T-cell (primary cell): Measurements from ENCODE around the gene BCAM. TPM values are rescaled to one million over a fixed set of nuclear protein-coding genes. Genes with fewer than 3 reads are reported as not detected.

Source experiments
- ATAC-seq, 4 experiments: fragments of 200-7000 bp in 3 of 4; fragments of 150-1000 bp in 1 of 4; cut with Tn5 transposase; replicated peaks in 1 of 4; 1 replicate in 3 of 4; 2 replicates in 1 of 4; pipeline ENCODE4 v1.10.0; 2021; ENCODE audit warnings: moderate library complexity in 3 of 4, mild to moderate bottlenecking in 2 of 4, moderate number of reproducible peaks in 1 of 4
- CTCF ChIA-PET, 2 donors: fragments of 300-600 bp; sonication (Branson Sonifier 250); formaldehyde crosslinking; loops; one replicate each; lab custom pipeline; 2022; ENCODE audit warnings: antibody characterized with exemption in 2 of 2; lab: Charles Lee
- POLR2A ChIA-PET, 2 donors: fragments of 300-600 bp; sonication (Branson Sonifier 250); formaldehyde crosslinking; loops; one replicate each; lab custom pipeline; 2022; ENCODE audit warnings: antibody characterized with exemption in 2 of 2; lab: Charles Lee
- DNase-seq, 35 experiments: peaks; one replicate each; pipeline versions ENCODE4 v3.0.0 to v3.0.0-alpha.2; 2013 to 2023
- H3K27ac ChIP-seq: one replicate; pipeline ENCODE4 v1.5.1; 2013; ENCODE audit warnings: low read length
- H3K27me3 ChIP-seq, 2 experiments: replicated peaks in 1 of 2; 1 replicate in 1 of 2; 2 replicates in 1 of 2; pipeline versions ENCODE4 v1.6.1 to v1.7.0; 2013; ENCODE audit warnings: low read length in 1 of 2, mixed read lengths in 1 of 2; ENCODE audit not compliant: control insufficient read depth in 2 of 2, insufficient read depth in 2 of 2; ENCODE audit errors: extremely low read depth in 1 of 2
- H3K36me3 ChIP-seq, 2 donors: 1 replicate in 1 of 2; 2 replicates in 1 of 2; pipeline versions ENCODE4 v1.6.1 to v1.7.0; 2013; ENCODE audit warnings: low read length in 1 of 2; ENCODE audit not compliant: control insufficient read depth in 2 of 2, insufficient read depth in 1 of 2; ENCODE audit errors: extremely low read depth in 1 of 2
- H3K4me1 ChIP-seq, 2 experiments: 1 replicate in 1 of 2; 2 replicates in 1 of 2; pipeline versions ENCODE4 v1.6.1 to v1.7.0; 2013; ENCODE audit warnings: low read length in 2 of 2, mixed read lengths in 1 of 2; ENCODE audit not compliant: insufficient read depth in 2 of 2, control insufficient read depth in 1 of 2; ENCODE audit errors: extremely low read depth in 1 of 2
- H3K4me3 ChIP-seq, 2 donors: 1 replicate in 1 of 2; 2 replicates in 1 of 2; pipeline versions ENCODE4 v1.5.1 to v1.7.0; 2013; ENCODE audit warnings: mild to moderate bottlenecking in 2 of 2, low read length in 1 of 2, moderate library complexity in 1 of 2; ENCODE audit not compliant: control insufficient read depth in 1 of 2; ENCODE audit errors: extremely low read depth in 1 of 2
- H3K9me3 ChIP-seq: 2 replicates; pipeline ENCODE4 v1.7.0; 2013
- H3K27ac Mint-ChIP-seq, 2 donors: one replicate each; pipeline ENCODE4 v1.8.0; 2020 to 2021; ENCODE audit warnings: mild to moderate bottlenecking in 2 of 2, mixed read lengths in 2 of 2
- H3K27me3 Mint-ChIP-seq, 2 donors: one replicate each; pipeline ENCODE4 v1.8.0; 2021 to 2022; ENCODE audit warnings: mixed read lengths in 2 of 2
- H3K36me3 Mint-ChIP-seq: one replicate; pipeline ENCODE4 v1.8.0; 2021; ENCODE audit warnings: mixed read lengths
- H3K4me1 Mint-ChIP-seq, 3 donors: one replicate each; pipeline ENCODE4 v1.8.0; 2020 to 2022; ENCODE audit warnings: mixed read lengths in 3 of 3, mild to moderate bottlenecking in 1 of 3
- H3K4me3 Mint-ChIP-seq, 3 donors: one replicate each; pipeline ENCODE4 v1.8.0; 2020 to 2022; ENCODE audit warnings: mild to moderate bottlenecking in 3 of 3, mixed read lengths in 3 of 3, moderate library complexity in 3 of 3
- H3K9me3 Mint-ChIP-seq, 3 donors: one replicate each; pipeline ENCODE4 v1.8.0; 2020 to 2022; ENCODE audit warnings: mixed read lengths in 3 of 3
- WGBS: methylation state at CpG from one replicate; pipeline ENCODE4 v1.1.5; 2013; ENCODE audit warnings: missing lambda C conversion rate; ENCODE audit not compliant: insufficient coverage; 5-methylcytosine and 5-hydroxymethylcytosine counted together
- total RNA-seq, 35 experiments: library from RNA in 6 of 35; stranded (reverse) in 6 of 35; fragments of 120-200 nt in 1 of 35; gene quantifications; one replicate each; pipeline versions ENCODE4 v1.2.1 to v1.2.4 and lab custom pipeline; 2013 to 2026

The BCAM gene
- total RNA-seq, 5 donors from 2014 or later (not counting 1 experiment from before 2014, with no cell fraction given): 0.39 to 1.0 (median 0.87) TPM; not detected in 1

DNA sequence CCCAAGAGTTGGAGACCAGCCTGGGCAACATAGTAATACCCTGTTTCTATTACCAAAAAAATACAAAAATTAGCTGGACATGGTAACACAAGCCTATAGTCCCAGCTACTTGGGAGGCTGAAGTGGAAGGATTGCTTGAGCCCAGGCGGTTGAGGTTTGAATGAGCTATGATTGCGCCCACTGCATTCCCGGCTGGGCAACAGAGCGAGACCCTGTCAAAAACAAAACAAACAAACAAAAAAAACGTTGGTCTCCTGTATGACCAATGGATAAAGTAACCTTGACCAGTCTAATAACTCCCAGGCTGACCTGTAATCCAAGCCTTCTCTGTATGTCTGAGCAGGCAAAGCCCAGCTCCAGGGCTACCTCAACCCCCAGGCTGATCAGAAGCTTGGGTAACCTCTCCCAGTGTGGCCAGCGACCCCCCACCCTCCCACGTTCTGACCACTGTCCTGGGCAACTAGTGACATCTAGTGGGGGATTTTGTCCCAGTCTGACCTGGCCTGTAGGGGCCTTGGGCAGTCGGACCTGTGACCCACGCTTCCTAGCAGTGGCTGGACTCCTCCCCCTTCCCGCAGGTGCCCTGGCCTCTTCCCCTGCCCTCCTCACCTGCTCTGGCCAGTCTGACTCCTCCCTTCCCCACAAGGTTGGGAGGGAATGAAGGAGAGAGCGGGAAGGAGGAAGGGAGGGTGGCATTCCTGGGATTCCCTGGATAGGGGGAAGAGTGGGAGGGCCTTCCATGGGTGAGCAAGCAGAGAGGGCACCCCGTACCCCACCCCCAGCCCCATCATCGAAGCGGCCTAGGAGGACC is 1.0 kb upstream of the BCAM start:
- ChIA-PET CTCF (no interaction called here), POLR2A (no interaction called here)
- Histone ChIP-seq H3K9me3 (no peaks in the 10 kb centered on the region), H3K4me3 (no peak overlapping the region), H3K4me1 (peaks cover 0 to 12% of the 10 kb centered on the region in 2 experiments), H3K27ac (no peak overlapping the region), H3K36me3 (no peaks in the 10 kb centered on the region), H3K27me3 (peaks cover 0 to 48% of the 10 kb centered on the region in 2 experiments)
- no peak overlapping the region for H3K27ac Mint-ChIP-seq
- 37% methylated on average over 2 of the region's 14 CpGs for WGBS
- ATAC-seq: peak in 1 of 4 experiments; percentile 12
- peaks cover 0 to 12% (median 8%) of the 10 kb centered on the region in 3 donors for H3K4me1 Mint-ChIP-seq
- no peaks in the 10 kb centered on the region for H3K9me3 Mint-ChIP-seq
- peaks cover 15 to 27% of the 10 kb centered on the region in 2 donors for H3K27me3 Mint-ChIP-seq
- no peak for DNase-seq
- peak overlapping the region in 1 of 3 donors; percentile 56 for H3K4me3 Mint-ChIP-seq
- H3K36me3 Mint-ChIP-seq: no peaks in the 10 kb centered on the region

GRCh38 chr19:44809577-44810233 is 802 bp downstream of the BCAM start:
- Mint-ChIP-seq H3K27me3 (peaks cover 20 to 31% of the 10 kb centered on the region in 2 donors), H3K4me3 (peak overlapping the region in 1 of 3 donors; percentile 19), H3K4me1 (peaks cover 0 to 12% (median 8%) of the 10 kb centered on the region in 3 donors), H3K27ac (no peak overlapping the region), H3K36me3 (no peaks in the 10 kb centered on the region), H3K9me3 (no peaks in the 10 kb centered on the region)
- peaks cover 0 to 12% of the 10 kb centered on the region in 2 experiments for H3K4me1 ChIP-seq
- no peak overlapping the region for H3K27ac ChIP-seq
- H3K9me3 ChIP-seq: no peaks in the 10 kb centered on the region
- H3K4me3 ChIP-seq: no peak overlapping the region
- peaks cover 0 to 59% of the 10 kb centered on the region in 2 experiments for H3K27me3 ChIP-seq
- DNase-seq (no peak), ATAC-seq (no peak)
- 71% methylated on average over 1 of the region's 7 CpGs for WGBS
- no peaks in the 10 kb centered on the region for H3K36me3 ChIP-seq
- ChIA-PET POLR2A (no interaction called here), CTCF (interaction anchor here in 1 of 2 donors (0.6 kb wide), 1 partner anchor 528 kb away, joined by 6 read pairs; no protein-coding TSS in a partner anchor)

DNA sequence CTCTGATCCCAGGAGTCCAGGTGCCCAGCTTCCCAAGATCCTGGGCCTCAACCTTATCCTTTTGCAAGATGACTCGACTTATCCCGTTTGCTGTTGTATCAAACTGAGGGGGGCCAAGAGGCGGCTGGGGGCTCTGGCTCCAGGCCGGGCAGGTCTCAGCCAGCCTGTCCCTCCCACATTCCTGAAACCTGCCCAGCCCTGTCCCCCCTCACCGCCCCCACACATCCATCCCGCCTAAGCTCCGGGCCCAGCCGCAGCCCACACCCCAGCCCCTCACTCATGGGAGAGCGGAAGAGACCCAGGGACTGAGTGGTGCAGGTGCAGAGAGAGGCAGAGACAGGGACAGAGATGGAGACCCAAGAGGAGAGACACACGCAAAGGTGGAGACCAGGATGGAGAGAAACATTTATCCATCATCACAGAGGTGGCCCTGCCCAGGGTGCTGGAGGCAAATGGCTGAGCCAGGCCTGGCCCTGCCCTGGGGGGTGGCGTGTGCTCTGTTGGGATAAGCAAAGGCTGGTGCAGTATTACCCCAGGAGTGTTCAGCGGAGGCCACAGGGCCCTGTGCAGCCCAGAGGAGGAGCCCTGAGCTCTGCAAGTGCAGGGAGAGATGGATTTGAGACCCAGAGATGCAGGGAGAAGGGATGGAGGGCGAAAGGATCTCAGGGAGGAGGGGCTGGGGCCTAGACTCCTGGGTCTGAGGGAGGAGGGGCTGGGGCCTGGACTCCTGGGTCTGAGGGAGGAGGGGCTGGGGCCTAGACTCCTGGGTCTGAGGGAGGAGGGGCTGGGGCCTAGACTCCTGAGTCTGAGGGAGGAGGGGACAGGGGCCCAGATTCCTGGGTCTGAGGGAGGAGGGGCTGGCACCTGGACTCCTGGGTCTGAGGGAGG is 1.6 kb downstream of the BCAM start:
- Histone ChIP-seq H3K4me3 (no peak overlapping the region), H3K4me1 (peaks cover 0 to 12% of the 10 kb centered on the region in 2 experiments), H3K27ac (no peak overlapping the region), H3K9me3 (no peaks in the 10 kb centered on the region), H3K27me3 (peaks cover 0 to 59% of the 10 kb centered on the region in 2 experiments), H3K36me3 (no peaks in the 10 kb centered on the region)
- 70% methylated on average over 4 of the region's 13 CpGs for WGBS
- Mint-ChIP-seq H3K36me3 (no peaks in the 10 kb centered on the region), H3K9me3 (no peaks in the 10 kb centered on the region), H3K27ac (no peak overlapping the region), H3K4me1 (peaks cover 0 to 12% (median 8%) of the 10 kb centered on the region in 3 donors), H3K4me3 (no peak overlapping the region), H3K27me3 (peaks cover 20 to 31% of the 10 kb centered on the region in 2 donors)
- no peak for ATAC-seq
- DNase-seq: no peak
- ChIA-PET CTCF (no interaction called here), POLR2A (no interaction called here)

DNA sequence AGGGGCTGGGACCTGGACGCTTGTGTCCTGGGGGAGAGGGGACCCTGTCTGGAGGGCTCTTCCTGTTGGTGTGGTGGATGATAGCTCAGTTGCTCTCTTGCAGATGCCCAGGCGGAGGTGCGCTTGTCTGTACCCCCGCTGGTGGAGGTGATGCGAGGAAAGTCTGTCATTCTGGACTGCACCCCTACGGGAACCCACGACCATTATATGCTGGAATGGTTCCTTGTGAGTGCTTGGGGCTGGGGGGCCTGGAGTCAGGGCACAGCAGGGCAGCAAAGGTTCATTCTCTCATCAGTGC is 2.2 kb downstream of the BCAM start:
- Mint-ChIP-seq H3K27me3 (peaks cover 20 to 31% of the 10 kb centered on the region in 2 donors), H3K4me1 (peaks cover 0 to 12% (median 8%) of the 10 kb centered on the region in 3 donors), H3K27ac (no peak overlapping the region), H3K36me3 (no peaks in the 10 kb centered on the region), H3K4me3 (no peak overlapping the region), H3K9me3 (no peaks in the 10 kb centered on the region)
- POLR2A ChIA-PET: no interaction called here
- Histone ChIP-seq H3K4me3 (no peak overlapping the region), H3K4me1 (peaks cover 0 to 12% of the 10 kb centered on the region in 2 experiments), H3K9me3 (no peaks in the 10 kb centered on the region), H3K27me3 (peaks cover 0 to 59% of the 10 kb centered on the region in 2 experiments), H3K27ac (no peak overlapping the region), H3K36me3 (no peaks in the 10 kb centered on the region)
- 92% methylated on average over 5 of the region's 7 CpGs for WGBS
- DNase-seq (no peak), ATAC-seq (no peak)
- CTCF ChIA-PET: no interaction called here

GRCh38 chr19:44812142-44812718 is 3.3 kb downstream of the BCAM start:
- Histone ChIP-seq H3K4me3 (no peak overlapping the region), H3K27me3 (peaks cover 0 to 56% of the 10 kb centered on the region in 2 experiments), H3K9me3 (no peaks in the 10 kb centered on the region), H3K4me1 (peaks cover 0 to 12% of the 10 kb centered on the region in 2 experiments), H3K36me3 (no peaks in the 10 kb centered on the region), H3K27ac (no peak overlapping the region)
- Mint-ChIP-seq H3K27ac (no peak overlapping the region), H3K27me3 (peaks cover 20 to 31% of the 10 kb centered on the region in 2 donors), H3K4me1 (peaks cover 0 to 12% (median 8%) of the 10 kb centered on the region in 3 donors), H3K4me3 (no peak overlapping the region), H3K36me3 (no peaks in the 10 kb centered on the region), H3K9me3 (no peaks in the 10 kb centered on the region)
- POLR2A ChIA-PET: no interaction called here
- no peak for ATAC-seq
- CTCF ChIA-PET: interaction anchor here in 1 of 2 donors (0.7 kb wide), 1 partner anchor 551 kb away, joined by 5 read pairs; no protein-coding TSS in a partner anchor
- DNase-seq: no peak
- 87% methylated on average over 25 of the region's 28 CpGs for WGBS
